Measurements from ENCODE around the gene CAMK2D. TPM values are rescaled to one million over a fixed set of nuclear protein-coding genes. Genes with fewer than 3 reads are reported as not detected.

CAMK2D gene
- polyA plus RNA-seq, 2 of the 4 experiments (the other 2 are of a cell fraction), result 19.1 to 59.9 TPM

DNA sequence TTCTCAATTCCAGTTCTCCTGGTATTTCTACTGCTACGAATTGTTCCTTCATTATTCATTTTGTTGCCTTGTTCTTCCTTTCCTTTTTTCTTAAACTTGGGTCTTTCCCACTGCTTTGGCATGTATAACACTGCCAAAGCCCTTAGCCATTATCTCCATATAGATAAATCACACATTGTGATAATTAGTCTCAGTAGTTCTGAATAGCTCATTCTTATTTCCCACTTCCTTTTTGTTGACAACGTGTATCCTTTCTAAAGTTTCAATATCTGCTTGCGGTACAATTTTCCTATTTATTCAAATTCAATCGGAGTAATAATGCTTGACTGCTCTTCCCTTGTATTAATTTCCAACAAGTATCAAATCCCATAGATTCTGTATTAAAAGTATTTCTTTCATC lies 14.5 kb upstream of the CAMK2D start:
- no peaks in the 10 kb centered on the region for H3K9me3 ChIP-seq
- FAIRE-seq, result no peak
- ChIA-PET CTCF (interaction anchor here (1.1 to 2.5 kb wide), 3 partner anchors 9 to 609 kb away, joined by 3 to 11 read pairs (median 4); no protein-coding TSS in a partner anchor), POLR2A (no interaction called here)
- H3K27ac ChIP-seq, result no peak overlapping the region
- H3K4me2 ChIP-seq, result no peak overlapping the region
- no peaks in the 10 kb centered on the region for H3K4me1 ChIP-seq
- no peak for TF ChIP-seq FOSL2 (IDR thresholded peaks at IDR 0.05)
- TF ChIP-seq FOSL2 (CRISPR knock-in tag; IDR thresholded peaks at IDR 0.05), result no peak
- no peak for DNase-seq (ENCODE audit: low read depth in 1 of 2, low spot score in 1 of 2)
- no peak for ATAC-seq
- no peak overlapping the region for H3K4me3 ChIP-seq
- 80% methylated on average over 4 of the region's 4 CpGs for WGBS (ENCODE audit: missing lambda C conversion rate)

DNA sequence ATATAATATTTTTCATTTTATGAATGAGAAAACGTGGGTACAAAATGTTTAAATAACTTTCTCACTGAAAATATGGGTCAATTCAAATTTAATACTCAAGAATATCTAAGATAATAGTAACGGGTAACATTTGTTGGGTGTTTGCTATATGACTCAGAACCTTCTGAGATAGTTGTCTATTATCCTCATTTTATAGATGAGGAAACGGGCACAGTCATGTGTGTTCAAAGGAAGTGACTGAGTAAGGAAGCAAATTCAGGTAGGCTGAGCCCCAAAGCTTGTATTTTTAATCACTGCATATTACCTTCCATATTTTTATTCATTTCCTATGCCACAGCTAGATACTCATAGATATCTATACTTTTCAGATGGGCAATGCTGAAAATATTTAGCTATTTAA lies 12.2 kb upstream of the CAMK2D start:
- 43% methylated on average over 3 of the region's 3 CpGs for WGBS (ENCODE audit: missing lambda C conversion rate)
- Histone ChIP-seq H3K27ac (no peak overlapping the region), H3K4me1 (no peaks in the 10 kb centered on the region), H3K4me2 (no peak overlapping the region), H3K9me3 (no peaks in the 10 kb centered on the region), H3K4me3 (no peak overlapping the region)
- no peak for FAIRE-seq
- ChIA-PET CTCF (interaction anchor here (0.6 to 1.5 kb wide), 2 partner anchors 278 to 379 kb away, joined by 3 read pairs; no protein-coding TSS in a partner anchor), POLR2A (no interaction called here)
- TF ChIP-seq GATA3 (IDR thresholded peaks at IDR 0.05; ENCODE audit: borderline replicate concordance) (no peak), FOXS1 (CRISPR knock-in tag; IDR thresholded peaks at IDR 0.05) (no peak)
- no peak for DNase-seq (ENCODE audit: low read depth in 1 of 2, low spot score in 1 of 2)
- ATAC-seq, result no peak

DNA sequence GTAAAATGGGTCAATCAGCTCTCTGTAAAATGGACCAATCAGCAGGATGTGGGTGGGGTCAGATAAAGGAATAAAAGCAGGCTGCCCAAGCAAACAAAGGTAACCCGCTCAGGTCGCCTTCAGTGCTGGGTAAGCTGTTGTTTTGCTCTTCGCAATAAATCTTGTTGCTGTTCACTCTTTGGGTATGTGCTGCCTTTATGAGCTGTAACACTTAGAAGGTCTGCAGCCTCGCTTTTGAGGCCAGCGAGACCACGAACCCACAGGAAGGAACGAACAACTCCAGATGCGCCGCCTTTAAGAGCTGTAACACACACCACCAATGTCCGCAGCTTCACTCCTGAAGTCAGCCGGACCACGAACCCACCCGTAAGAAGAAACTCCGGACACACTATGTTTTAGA lies 11.5 kb upstream of the CAMK2D start:
- no peaks in the 10 kb centered on the region for H3K9me3 ChIP-seq
- no peak overlapping the region for H3K27ac ChIP-seq
- ATAC-seq (no peak), FAIRE-seq (no peak), DNase-seq (ENCODE audit: low read depth in 1 of 2, low spot score in 1 of 2) (no peak)
- no peak overlapping the region for H3K4me3 ChIP-seq
- no peak overlapping the region for H3K4me2 ChIP-seq
- TF ChIP-seq NR3C1 (IDR thresholded peaks at IDR 0.05), result no peak
- TF ChIP-seq ZC3H11A (IDR thresholded peaks at IDR 0.05), result no peak
- no peak for TF ChIP-seq PHF8 (IDR thresholded peaks at IDR 0.05; ENCODE audit: borderline replicate concordance, low read depth)
- TF ChIP-seq, protein P1, sequence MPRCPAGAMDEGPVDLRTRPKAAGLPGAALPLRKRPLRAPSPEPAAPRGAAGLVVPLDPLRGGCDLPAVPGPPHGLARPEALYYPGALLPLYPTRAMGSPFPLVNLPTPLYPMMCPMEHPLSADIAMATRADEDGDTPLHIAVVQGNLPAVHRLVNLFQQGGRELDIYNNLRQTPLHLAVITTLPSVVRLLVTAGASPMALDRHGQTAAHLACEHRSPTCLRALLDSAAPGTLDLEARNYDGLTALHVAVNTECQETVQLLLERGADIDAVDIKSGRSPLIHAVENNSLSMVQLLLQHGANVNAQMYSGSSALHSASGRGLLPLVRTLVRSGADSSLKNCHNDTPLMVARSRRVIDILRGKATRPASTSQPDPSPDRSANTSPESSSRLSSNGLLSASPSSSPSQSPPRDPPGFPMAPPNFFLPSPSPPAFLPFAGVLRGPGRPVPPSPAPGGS (IDR thresholded peaks at IDR 0.05), result no peak
- no peak for TF ChIP-seq RFX5 (IDR thresholded peaks at IDR 0.05)
- TF ChIP-seq KDM1A (IDR thresholded peaks at IDR 0.05; ENCODE audit: low read depth), result no peak
- TF ChIP-seq, protein P2, sequence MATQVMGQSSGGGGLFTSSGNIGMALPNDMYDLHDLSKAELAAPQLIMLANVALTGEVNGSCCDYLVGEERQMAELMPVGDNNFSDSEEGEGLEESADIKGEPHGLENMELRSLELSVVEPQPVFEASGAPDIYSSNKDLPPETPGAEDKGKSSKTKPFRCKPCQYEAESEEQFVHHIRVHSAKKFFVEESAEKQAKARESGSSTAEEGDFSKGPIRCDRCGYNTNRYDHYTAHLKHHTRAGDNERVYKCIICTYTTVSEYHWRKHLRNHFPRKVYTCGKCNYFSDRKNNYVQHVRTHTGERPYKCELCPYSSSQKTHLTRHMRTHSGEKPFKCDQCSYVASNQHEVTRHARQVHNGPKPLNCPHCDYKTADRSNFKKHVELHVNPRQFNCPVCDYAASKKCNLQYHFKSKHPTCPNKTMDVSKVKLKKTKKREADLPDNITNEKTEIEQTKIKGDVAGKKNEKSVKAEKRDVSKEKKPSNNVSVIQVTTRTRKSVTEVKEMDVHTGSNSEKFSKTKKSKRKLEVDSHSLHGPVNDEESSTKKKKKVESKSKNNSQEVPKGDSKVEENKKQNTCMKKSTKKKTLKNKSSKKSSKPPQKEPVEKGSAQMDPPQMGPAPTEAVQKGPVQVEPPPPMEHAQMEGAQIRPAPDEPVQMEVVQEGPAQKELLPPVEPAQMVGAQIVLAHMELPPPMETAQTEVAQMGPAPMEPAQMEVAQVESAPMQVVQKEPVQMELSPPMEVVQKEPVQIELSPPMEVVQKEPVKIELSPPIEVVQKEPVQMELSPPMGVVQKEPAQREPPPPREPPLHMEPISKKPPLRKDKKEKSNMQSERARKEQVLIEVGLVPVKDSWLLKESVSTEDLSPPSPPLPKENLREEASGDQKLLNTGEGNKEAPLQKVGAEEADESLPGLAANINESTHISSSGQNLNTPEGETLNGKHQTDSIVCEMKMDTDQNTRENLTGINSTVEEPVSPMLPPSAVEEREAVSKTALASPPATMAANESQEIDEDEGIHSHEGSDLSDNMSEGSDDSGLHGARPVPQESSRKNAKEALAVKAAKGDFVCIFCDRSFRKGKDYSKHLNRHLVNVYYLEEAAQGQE (IDR thresholded peaks at IDR 0.05), result no peak
- TF ChIP-seq HOXA7 (CRISPR knock-in tag; IDR thresholded peaks at IDR 0.05), result no peak
- TF ChIP-seq RARB (CRISPR knock-in tag; IDR thresholded peaks at IDR 0.05), result no peak
- TF ChIP-seq, protein P3, sequence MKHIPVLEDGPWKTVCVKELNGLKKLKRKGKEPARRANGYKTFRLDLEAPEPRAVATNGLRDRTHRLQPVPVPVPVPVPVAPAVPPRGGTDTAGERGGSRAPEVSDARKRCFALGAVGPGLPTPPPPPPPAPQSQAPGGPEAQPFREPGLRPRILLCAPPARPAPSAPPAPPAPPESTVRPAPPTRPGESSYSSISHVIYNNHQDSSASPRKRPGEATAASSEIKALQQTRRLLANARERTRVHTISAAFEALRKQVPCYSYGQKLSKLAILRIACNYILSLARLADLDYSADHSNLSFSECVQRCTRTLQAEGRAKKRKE (CRISPR knock-in tag; IDR thresholded peaks at IDR 0.05; ENCODE audit: low read depth), result no peak
- TF ChIP-seq EHMT2 (IDR thresholded peaks at IDR 0.05; ENCODE audit: low read depth), result no peak
- TF ChIP-seq KDM5A (IDR thresholded peaks at IDR 0.05), result no peak
- WGBS (ENCODE audit: missing lambda C conversion rate), result 97% methylated on average over 14 of the region's 14 CpGs
- CTCF ChIA-PET, result interaction anchor here (0.6 to 1.5 kb wide), 3 partner anchors 226 to 378 kb away, joined by 3 read pairs; no protein-coding TSS in a partner anchor
- POLR2A ChIA-PET, result no interaction called here
- no peaks in the 10 kb centered on the region for H3K4me1 ChIP-seq

All from A549 (cell line).